ENCODE results near the gene TFAP2A. TPM values are rescaled to one million over a fixed set of nuclear protein-coding genes. Genes with fewer than 3 reads are reported as not detected.

Gene TFAP2A
- total RNA-seq, 1 experiment from 2014 or later: 0.42 TPM

DNA sequence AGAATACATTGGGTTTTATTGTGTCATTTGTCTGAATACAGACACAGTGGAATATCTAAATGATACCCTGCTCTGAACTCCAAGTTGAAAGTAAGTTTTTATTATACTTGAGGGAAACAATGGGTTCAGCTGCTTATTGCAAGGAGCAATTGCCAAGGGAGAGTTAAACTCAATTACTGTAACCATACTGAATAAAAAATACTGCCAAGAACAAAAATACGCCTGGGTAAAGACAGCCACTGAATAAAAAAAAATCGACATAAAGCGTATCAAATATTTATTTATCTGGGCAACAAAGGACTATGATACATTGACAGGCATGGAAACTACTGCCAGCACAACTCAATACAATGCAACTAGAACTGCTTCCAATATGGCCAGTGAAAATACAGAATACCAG lies 18.1 kb downstream of the TFAP2A start (continued):
- TF ChIP-seq ZNF671 (CRISPR knock-in tag; IDR thresholded peaks at IDR 0.05): no peak
- TF ChIP-seq, protein P1, sequence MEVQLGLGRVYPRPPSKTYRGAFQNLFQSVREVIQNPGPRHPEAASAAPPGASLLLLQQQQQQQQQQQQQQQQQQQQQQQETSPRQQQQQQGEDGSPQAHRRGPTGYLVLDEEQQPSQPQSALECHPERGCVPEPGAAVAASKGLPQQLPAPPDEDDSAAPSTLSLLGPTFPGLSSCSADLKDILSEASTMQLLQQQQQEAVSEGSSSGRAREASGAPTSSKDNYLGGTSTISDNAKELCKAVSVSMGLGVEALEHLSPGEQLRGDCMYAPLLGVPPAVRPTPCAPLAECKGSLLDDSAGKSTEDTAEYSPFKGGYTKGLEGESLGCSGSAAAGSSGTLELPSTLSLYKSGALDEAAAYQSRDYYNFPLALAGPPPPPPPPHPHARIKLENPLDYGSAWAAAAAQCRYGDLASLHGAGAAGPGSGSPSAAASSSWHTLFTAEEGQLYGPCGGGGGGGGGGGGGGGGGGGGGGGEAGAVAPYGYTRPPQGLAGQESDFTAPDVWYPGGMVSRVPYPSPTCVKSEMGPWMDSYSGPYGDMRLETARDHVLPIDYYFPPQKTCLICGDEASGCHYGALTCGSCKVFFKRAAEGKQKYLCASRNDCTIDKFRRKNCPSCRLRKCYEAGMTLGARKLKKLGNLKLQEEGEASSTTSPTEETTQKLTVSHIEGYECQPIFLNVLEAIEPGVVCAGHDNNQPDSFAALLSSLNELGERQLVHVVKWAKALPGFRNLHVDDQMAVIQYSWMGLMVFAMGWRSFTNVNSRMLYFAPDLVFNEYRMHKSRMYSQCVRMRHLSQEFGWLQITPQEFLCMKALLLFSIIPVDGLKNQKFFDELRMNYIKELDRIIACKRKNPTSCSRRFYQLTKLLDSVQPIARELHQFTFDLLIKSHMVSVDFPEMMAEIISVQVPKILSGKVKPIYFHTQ (CRISPR knock-in tag; IDR thresholded peaks at IDR 0.05): no peak

DNA sequence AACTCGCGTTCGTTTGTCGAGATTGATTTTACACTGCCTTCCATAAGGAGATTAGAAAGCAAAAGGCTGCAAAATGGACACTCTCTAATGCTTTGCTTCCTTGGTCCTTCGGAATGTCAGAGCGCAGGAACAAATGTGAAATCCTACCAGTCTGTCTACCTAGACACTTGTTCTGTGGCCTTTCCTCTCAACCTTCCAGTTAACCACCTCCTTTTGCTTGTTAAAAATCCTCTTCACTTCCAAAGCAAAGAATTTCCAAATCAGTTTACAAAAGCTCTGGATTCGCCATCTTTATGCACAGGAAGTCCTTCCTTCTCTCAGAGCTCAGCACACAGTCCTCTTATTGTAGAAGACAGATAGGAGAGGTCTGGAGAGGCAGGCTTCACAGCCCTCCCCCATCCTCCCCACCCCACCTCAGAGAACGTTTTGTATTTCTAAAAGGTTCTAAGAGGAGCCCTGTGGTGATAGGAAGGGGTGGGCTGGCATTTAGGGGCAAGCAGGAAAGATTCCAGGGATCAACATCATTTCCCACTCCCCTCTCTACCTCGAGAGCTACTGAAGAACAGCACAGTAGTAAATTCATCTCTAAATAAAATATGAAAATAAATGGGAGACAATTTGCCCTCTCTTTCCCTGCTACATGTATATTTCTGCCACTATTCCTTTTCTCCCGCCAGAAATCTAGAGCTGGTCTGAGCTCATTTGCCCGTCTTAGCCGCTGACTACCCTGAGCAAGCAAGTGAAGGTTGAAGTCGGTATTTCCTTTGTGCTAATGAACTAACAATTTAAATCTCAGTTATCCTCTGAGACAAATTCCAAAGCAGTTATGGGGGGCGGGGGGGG lies 18.9 kb downstream of the TFAP2A start:
- H3K27me3 Mint-ChIP-seq (ENCODE audit: low read depth): peaks cover 98% of the 10 kb centered on the region
- H3K27ac Mint-ChIP-seq: no peak overlapping the region; the same call in 1 of the 2 replicates
- H3K4me3 Mint-ChIP-seq: peak overlapping the region; percentile 54
- TF ChIP-seq SMAD4 (CRISPR knock-in tag; IDR thresholded peaks at IDR 0.05) (no peak), GABPB1 (CRISPR knock-in tag; IDR thresholded peaks at IDR 0.05) (no peak), PRRX2 (CRISPR knock-in tag; IDR thresholded peaks at IDR 0.05) (no peak), ZNF317 (CRISPR knock-in tag; IDR thresholded peaks at IDR 0.05; ENCODE audit: borderline replicate concordance, low read depth) (no peak), ZNF232 (CRISPR knock-in tag; IDR thresholded peaks at IDR 0.05) (no peak), EMX1 (CRISPR knock-in tag; IDR thresholded peaks at IDR 0.05) (no peak)
- TF ChIP-seq, protein P2, sequence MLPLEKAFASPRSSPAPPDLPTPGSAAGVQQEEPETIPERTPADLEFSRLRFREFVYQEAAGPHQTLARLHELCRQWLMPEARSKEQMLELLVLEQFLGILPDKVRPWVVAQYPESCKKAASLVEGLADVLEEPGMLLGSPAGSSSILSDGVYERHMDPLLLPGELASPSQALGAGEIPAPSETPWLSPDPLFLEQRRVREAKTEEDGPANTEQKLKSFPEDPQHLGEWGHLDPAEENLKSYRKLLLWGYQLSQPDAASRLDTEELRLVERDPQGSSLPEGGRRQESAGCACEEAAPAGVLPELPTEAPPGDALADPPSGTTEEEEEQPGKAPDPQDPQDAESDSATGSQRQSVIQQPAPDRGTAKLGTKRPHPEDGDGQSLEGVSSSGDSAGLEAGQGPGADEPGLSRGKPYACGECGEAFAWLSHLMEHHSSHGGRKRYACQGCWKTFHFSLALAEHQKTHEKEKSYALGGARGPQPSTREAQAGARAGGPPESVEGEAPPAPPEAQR (CRISPR knock-in tag; IDR thresholded peaks at IDR 0.05): no peak
- H3K9me3 Mint-ChIP-seq: no peaks in the 10 kb centered on the region
- peak; percentile 81 for ATAC-seq
- POLR2A ChIA-PET: interaction anchor here (0.6 to 0.7 kb wide), 2 partner anchors 14 to 23 kb away, joined by 3 read pairs; no protein-coding TSS in a partner anchor
- DNase-seq (ENCODE audit: low spot score): no peak
- peaks cover 83% of the 10 kb centered on the region for H3K4me1 Mint-ChIP-seq
- CTCF ChIA-PET: interaction anchor here (0.7 to 1.4 kb wide), 8 partner anchors 9 to 39 kb away, joined by 3 to 8 read pairs (median 5); partner anchors contain the start of gene TFAP2A
- no peaks in the 10 kb centered on the region for H3K36me3 Mint-ChIP-seq

DNA sequence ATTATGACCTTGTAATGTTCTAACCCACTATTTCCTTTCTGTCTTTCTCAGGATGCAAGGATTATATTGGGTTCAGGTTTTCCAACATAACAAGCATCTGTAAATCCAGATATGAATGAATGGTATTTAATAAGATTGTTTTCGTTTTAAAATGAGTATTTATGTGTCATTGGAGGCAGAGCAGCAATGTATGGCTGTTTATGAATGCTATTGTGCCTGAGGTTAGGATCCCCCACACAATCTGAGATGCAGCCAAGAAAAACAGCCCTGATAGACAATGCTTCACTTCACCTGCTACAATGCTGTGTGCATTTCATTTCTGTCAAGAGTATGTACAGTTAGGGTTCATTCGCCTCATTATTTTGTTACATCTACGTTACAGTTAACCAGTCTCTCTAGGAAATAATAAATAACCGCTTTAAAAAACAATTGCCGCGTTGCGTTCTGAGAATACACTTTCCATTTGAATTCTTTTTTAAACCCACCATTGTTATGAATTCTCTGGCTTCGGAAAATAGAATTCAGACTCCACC lies 19.6 kb downstream of the TFAP2A start:
- Mint-ChIP-seq H3K27me3 (ENCODE audit: low read depth) (peaks cover 98% of the 10 kb centered on the region), H3K36me3 (no peaks in the 10 kb centered on the region), H3K4me3 (peak overlapping the region; percentile 54), H3K27ac (no peak overlapping the region), H3K4me1 (peaks cover 81% of the 10 kb centered on the region), H3K9me3 (no peaks in the 10 kb centered on the region)
- POLR2A ChIA-PET: no interaction called here
- CTCF ChIA-PET: interaction anchor here (0.9 to 1.4 kb wide), 6 partner anchors 9 to 40 kb away, joined by 3 to 8 read pairs (median 5); partner anchors contain the start of gene TFAP2A
- DNase-seq (ENCODE audit: low spot score): no peak
- no peak for ATAC-seq
- TF ChIP-seq NR3C1 (CRISPR knock-in tag; conservative IDR thresholded peaks at IDR 0.05; ENCODE audit: low read depth) (no peak), MYBL2 (CRISPR knock-in tag; IDR thresholded peaks at IDR 0.05) (no peak), SMAD3 (CRISPR knock-in tag; IDR thresholded peaks at IDR 0.05; ENCODE audit: borderline replicate concordance) (no peak), PRRX2 (CRISPR knock-in tag; IDR thresholded peaks at IDR 0.05) (no peak), FOXK1 (CRISPR knock-in tag; IDR thresholded peaks at IDR 0.05) (no peak), SOX15 (CRISPR knock-in tag; IDR thresholded peaks at IDR 0.05) (no peak), ZNF317 (CRISPR knock-in tag; IDR thresholded peaks at IDR 0.05; ENCODE audit: borderline replicate concordance, low read depth) (no peak), TCF7 (CRISPR knock-in tag; IDR thresholded peaks at IDR 0.05; ENCODE audit: low read depth) (no peak), NR2C2 (CRISPR knock-in tag; IDR thresholded peaks at IDR 0.05) (no peak), FOXJ3 (CRISPR knock-in tag; IDR thresholded peaks at IDR 0.05; ENCODE audit: borderline replicate concordance) (no peak), EMX1 (CRISPR knock-in tag; IDR thresholded peaks at IDR 0.05) (no peak), ZNF396 (CRISPR knock-in tag; IDR thresholded peaks at IDR 0.05; ENCODE audit: borderline replicate concordance) (no peak)
- TF ChIP-seq, protein P3, sequence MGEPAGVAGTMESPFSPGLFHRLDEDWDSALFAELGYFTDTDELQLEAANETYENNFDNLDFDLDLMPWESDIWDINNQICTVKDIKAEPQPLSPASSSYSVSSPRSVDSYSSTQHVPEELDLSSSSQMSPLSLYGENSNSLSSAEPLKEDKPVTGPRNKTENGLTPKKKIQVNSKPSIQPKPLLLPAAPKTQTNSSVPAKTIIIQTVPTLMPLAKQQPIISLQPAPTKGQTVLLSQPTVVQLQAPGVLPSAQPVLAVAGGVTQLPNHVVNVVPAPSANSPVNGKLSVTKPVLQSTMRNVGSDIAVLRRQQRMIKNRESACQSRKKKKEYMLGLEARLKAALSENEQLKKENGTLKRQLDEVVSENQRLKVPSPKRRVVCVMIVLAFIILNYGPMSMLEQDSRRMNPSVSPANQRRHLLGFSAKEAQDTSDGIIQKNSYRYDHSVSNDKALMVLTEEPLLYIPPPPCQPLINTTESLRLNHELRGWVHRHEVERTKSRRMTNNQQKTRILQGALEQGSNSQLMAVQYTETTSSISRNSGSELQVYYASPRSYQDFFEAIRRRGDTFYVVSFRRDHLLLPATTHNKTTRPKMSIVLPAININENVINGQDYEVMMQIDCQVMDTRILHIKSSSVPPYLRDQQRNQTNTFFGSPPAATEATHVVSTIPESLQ (CRISPR knock-in tag; IDR thresholded peaks at IDR 0.05): no peak
- TF ChIP-seq, protein P4, sequence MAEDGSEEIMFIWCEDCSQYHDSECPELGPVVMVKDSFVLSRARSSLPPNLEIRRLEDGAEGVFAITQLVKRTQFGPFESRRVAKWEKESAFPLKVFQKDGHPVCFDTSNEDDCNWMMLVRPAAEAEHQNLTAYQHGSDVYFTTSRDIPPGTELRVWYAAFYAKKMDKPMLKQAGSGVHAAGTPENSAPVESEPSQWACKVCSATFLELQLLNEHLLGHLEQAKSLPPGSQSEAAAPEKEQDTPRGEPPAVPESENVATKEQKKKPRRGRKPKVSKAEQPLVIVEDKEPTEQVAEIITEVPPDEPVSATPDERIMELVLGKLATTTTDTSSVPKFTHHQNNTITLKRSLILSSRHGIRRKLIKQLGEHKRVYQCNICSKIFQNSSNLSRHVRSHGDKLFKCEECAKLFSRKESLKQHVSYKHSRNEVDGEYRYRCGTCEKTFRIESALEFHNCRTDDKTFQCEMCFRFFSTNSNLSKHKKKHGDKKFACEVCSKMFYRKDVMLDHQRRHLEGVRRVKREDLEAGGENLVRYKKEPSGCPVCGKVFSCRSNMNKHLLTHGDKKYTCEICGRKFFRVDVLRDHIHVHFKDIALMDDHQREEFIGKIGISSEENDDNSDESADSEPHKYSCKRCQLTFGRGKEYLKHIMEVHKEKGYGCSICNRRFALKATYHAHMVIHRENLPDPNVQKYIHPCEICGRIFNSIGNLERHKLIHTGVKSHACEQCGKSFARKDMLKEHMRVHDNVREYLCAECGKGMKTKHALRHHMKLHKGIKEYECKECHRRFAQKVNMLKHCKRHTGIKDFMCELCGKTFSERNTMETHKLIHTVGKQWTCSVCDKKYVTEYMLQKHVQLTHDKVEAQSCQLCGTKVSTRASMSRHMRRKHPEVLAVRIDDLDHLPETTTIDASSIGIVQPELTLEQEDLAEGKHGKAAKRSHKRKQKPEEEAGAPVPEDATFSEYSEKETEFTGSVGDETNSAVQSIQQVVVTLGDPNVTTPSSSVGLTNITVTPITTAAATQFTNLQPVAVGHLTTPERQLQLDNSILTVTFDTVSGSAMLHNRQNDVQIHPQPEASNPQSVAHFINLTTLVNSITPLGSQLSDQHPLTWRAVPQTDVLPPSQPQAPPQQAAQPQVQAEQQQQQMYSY (CRISPR knock-in tag; IDR thresholded peaks at IDR 0.05): no peak

Data from WTC11 (cell line).